Pons (tissue), 1 donor: Measurements from ENCODE around the gene SLC35A3.
"Not testable (repeated sequence)": the region's sequence is repeated elsewhere in the genome, so short reads cannot be mapped to it uniquely, and the experiment has no call there.

Experiments used
- DNase-seq: peaks from one replicate; pipeline ENCODE4 v3.0.0-alpha.2; 2016; ENCODE audit warnings: low spot score

The SLC35A3 gene

DNA sequence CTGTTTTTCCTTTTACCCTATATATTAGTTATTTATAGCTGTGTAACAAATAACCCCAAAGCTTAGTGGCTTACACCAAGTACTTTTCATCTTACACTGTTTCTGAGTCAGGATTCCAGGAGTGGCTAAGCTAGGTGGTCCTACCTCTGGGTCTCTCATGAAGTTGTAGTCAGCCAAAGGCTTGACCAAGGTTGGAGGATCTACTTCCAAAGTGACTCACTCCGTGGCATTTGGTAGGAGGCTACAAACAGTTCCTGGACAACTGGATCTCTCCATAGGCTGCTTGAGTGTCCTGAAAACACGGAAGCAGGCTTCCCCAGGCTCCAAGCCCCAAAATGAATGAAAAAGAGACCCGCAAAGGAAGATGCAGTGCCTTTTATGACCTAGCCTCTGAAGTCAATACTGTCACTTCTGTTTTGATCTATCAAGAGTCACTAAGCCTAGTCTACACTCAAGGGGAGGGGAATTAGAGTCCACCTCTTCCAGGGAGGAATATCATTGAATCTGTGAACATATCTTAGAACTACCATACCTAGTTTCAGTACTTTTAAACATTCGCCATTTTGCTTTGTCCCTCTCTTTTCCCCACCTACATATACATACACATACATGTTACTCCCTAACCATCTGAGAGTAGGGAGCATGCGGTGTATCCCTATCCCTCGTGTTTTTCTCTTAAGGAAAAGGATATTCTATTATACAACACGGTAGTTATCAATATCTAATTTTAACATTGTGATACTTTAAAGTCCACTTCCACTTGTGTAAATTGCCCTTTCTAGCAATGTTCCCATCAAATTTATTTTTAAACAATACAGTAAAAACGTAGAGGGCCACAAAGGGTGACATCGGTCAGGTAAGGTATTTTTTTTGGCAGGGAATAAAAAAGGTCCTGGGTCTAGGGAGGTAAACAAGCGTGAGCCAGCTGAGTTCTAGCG, 67.2 kb downstream of the SLC35A3 start:
- DNase-seq = peak; percentile 42

DNA sequence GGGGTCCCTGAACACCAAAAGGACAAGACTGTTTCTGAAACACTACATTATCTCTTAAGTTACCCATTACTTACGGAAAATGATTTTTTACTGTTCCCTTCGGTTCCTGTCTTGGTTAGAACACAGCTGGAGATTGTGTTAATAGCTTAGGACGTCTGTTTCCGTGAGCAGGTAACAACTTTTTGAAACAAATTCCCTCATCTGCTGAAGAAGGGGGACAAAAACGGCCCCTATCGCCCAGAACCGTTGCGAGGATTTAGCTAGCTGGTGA, 67.8 kb downstream of the SLC35A3 start:
- DNase-seq = no peak

DNA sequence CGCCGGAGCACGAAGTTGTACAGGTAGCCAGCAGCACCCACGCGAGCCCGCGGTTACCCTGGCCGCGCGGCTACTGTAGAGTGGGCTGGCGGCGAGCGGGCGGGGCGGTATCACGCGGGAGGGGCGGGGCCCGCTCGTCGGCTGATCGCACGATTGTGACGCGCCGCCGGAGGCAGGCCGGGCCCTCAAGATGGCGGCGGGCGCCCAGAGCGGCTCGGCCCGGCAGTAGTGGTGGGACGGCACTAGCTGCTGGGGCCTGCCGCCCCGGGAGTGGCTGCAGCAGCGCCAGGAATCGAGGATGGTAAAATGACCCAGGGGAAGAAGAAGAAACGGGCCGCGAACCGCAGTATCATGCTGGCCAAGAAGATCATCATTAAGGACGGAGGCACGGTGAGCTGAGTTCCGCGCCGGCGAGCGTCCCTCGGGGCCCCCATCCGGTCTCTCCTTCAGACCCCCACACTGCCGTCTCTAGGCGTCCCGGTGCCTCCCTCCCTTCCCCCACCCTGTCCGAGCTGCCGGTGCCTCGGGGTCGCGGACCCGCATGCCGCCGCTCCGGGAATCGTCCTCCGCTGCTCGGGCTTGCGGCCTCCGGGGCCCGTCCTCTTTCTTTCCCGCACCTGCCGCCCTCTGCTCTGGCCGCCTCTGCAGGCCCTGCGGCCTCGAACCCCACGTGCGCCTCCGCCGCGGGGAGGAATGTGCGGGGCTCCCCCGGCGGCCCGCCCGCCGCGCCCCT, 68.3 kb downstream of the SLC35A3 start:
- peak; percentile 83 for DNase-seq

DNA sequence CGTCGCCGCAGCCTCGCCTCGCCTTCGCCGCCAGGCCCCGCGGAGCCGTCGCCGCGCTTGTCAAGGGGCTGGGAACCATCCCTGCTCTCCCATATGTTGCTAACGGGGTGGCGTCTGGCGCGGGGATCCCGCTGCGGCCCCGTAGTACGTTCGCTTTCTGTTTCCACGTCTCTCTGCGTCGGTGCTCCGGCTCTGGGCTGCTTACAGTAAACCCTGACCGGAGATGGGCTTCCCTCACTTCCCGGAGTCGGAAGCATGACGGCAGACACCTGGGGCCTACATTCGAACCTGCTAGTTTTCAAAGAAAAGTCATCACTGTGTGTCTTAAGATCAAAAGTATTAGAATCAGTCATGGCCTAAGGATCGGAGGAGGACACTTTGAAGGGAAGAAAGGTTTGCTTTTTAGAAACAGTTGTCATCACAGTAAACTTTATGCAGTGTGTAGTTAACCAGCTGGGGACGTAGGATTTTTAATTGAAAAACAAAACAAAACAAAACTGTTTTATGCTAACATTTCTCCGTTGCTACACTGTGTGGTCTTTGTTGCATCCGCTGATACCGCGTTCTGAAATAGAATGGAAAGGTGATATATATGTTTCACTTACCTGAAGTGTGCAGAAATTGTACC, 69.0 kb downstream of the SLC35A3 start:
- peak; percentile 60 for DNase-seq

DNA sequence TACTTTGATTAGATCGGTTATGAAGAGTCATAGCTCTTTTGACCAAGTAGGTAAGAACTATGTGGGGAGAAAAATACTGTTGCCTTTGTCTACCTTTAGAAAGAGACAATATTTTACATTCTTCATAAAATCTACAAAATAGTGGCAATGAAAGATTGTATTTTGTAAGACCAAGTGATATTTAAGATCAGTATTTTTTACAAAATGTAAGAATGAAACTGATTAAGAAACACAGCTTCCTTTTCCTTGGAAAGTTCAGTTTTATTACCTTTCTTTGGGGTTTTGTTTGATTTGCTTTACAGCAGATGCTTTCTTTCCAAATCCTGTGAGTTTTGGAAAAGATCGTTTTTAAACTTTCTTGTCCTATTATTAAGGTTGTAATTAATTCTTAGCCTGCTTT, 69.8 kb downstream of the SLC35A3 start:
- peak; percentile 17 for DNase-seq

DNA sequence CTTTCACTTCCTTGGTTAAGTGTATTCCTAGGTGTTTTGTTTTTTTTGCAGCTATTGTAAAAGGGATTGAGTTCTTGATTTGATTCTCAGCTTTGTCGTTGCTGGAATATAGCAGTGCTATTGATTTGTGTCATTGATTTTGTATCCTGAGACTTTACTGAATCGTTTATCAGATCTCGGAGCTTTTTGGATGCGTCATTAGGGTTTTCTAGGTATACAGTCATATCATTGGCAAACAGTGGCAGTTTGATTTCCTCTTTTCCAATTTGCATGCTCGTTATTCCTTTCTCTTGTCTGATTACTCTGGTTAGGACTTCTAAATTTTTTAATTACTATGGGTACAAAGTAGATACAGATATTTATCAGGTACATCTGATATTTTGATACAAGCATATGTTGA, 75.4 kb downstream of the SLC35A3 start:
- no peak for DNase-seq

DNA sequence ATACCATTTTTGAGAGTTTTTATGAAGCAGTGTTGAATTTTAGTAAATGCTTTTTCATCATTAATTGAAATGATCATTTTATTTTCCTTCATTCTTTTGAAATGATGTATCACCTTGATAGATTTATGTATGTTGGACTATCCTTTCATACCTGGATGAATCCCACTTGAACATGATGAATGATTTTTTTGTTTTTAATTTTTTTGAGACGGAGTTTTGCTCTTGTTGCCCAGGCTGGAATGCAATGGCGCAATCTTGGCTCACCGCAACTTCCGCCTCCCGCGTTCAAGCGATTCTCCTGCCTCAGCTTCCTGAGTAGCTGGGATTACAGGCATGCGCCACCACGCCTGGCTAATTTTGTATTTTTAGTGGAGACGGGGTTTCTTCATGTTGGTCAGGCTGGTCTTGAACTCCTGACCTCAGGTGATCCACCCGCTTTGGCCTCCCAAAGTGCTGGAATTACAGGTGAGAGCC, 77.5 kb downstream of the SLC35A3 start:
- not testable (repeated sequence) for DNase-seq

DNA sequence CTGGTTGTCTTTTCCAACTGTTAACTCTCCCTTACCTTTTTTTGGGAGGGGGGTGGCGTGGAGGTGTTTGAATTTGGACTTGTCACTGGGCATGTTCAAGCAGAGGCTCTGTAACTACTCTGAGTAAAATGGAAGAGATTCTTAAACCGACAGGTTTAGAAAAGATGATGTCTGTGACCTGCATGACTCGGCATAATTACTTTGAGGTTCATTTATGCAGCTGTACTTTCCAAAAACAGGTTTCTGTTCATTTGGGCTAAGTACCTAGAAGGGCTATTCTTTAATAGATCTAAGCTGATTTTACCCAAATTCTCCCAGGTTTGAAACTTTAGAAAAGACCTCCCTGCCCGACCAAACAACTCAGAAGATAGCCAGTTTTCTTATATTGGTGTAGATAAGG, 80.3 kb downstream of the SLC35A3 start:
- no peak for DNase-seq

DNA sequence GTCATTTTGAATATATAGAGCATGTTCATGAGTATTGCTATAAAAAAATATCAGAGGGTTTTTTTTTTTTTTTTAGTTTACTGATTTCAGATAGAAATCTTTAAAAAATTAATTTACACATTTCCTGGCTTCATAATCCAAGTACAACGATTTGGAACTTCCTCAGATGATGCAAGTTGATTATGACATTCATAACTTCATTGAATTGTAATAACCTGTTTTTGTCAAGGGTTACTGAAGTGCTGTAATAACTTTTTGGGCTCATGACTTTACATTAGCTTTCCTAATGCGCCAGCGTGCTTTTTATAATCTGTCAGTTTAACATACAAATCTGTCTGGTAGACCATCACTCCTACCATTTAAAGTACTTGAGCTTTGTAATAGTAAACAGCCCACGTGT, 81.6 kb downstream of the SLC35A3 start:
- no peak for DNase-seq

DNA sequence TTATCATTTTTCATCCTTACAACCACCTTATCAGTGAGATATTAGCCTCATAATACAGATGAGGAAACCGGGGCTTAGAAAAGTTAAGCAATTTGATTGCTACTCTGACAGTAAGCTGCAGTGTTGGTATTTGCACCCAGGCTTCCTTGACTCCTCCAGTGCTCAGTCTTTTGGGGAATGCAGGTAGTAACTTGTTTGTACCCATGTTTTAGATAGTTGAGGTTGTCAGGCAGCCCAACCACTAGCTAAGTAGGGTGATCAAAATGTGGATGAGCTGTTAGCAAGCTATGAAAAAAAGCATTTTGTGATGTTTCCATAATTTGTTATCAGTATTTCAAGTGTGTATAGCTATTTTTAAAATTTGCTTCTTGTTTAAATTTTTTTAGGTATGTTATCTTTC, 82.1 kb downstream of the SLC35A3 start:
- no peak for DNase-seq

DNA sequence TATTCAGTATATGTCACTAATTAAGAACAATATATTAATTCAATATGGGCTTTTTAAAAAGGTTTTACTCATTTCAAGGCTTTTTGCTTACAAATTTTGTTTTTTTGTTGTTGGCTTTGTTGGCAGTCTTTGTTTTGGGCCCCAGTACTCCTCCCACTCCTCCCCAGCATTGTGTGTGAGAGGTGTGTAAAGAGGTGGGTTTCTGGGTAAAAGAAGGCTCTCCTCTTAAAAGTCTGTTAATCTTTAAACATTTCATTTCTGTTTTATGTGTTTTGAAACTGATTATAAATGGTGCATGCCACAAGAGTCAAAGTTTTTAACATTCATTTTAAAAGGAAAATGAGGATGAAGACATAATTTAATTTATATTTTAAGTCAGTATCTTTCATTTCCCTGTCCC, 83.3 kb downstream of the SLC35A3 start:
- DNase-seq = no peak

DNA sequence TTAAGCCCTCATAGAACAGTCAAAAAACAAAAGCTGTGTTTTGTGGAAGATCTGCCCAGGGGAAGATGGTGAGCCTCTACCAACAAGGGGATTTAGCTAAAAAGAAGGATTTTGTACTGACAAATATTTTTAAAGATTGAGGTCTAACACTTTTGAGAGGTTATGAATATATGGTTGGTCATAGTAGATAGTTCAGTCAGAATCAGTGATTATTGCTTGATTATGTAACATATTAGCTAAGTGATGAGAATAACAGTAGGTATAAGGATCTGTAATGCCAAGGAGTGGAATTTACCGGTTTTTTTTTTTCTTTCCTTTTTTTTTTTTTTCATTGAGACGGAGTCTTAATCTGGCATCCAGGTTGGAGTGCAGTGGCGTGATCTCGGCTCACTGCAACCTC, 83.9 kb downstream of the SLC35A3 start:
- no peak for DNase-seq

DNA sequence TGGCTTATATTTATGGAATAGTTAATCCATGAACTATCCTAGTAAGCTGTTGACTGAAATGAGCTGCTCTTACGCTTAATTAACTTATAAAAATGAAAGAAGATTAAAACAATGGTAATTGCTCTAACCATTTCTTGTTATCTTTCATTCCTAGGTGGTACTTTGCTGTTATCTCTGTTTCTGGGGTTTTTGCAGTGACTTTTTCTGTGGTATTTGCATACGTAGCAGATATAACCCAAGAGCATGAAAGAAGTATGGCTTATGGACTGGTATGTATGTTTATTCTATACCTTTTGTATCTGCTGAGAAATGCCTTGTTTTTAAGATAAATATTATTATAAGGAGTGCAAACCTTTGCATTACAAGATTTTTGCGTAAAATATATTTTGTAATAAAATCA, 91.9 kb downstream of the SLC35A3 start:
- DNase-seq = no peak

DNA sequence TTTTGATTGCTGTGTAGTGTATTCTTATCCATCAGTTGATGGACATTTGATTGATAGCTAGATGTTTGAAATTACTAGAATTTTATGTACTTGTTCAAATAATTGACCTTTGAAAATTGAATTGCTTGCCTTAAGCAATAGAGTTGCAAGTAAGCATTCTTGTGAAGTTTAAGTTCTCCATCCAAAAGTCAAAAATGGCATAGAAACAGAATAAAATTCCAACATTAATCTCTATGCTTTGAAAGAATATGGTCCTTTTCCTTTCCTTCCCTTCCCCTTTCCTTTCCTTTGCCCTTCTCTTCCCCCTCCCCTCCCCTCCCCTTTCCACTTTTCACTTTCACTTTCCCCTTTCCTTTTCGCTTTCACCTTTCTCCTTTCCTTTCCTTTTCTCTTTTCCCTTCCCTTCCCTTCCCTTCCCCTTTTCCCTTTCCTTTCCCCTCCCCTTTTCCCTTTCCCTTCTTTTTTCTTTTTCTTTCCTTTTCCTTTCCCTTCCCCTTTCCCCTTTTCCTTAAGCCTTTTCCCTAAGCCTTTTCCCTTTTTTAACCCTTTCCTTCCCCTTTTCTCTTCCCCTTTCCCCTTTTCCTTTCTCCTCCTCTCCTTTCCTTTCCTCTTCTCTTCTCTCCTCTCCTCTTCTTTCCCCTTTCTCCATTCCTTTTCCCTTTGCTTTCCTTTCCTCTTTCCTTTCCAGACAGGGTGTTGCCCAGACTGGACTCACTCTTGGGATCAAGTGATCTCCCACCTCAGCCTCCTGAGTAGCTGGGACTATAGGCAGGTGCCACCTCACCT, 95.6 kb downstream of the SLC35A3 start:
- DNase-seq = no peak

DNA sequence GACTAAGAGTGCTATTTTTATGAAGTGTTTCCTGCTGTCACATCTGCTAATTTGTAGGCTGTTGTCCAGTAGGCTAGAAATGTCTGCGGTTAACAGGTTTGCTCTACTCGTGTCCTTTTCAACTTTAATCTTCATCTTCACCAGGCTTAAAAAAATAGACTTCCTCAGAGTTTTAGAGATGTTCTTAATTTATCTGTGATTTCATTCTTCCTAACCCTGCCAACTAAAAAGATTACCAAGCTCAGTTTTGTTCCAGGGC, 96.1 kb downstream of the SLC35A3 start:
- DNase-seq = no peak

DNA sequence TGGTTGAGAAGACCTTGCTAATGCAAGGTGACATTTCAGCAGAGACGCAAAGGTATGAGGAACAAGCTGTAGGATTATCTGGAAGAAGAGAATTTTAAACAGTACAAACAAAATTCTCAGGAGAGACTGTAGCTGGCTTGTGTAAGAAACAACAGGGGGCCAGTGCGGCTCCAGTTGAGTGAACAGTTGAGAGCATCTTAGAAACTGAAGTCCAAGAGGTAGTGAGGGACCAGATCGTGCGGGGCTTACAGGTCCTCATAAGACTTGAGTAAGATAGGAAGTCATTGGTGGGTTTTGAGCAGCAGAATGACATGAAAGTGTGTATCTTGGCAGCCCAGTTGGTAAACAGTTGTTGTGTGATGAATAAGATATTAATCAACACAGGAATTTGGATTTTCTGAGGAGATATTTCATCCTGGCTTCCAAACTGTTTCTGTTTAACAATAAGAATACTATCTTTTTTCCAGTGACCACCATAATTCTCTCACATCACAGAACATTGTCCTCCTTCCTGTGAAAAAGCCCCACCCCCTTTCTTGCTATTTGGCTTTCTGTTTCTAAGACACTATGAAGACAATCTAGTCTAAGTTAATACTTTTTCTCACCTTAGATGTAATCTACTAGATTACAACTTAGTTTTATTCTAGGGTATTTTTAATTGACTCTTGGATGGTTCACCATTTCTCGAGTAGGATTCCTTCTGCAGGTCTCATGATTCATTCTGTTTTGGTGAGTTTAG, 100.6 kb downstream of the SLC35A3 start:
- no peak for DNase-seq

DNA sequence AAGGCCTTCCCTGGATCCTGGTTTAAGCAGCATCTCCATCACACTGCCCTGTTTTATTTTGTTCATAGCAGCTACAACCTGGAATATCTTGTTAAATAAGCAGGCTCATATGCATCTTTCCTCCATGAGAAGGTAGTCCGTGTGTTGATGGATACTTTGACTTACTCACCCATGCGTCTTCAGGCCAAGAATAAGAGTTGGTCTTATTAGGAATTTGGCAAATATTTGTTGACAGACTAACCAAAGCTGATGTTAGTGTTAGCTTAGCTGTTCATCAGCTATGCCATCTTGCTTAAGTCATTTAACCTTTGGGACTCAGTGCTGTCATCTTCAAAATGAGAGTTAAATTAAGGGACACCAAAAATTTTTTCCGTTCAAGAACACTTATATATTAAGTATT, 103.7 kb downstream of the SLC35A3 start:
- DNase-seq = no peak

DNA sequence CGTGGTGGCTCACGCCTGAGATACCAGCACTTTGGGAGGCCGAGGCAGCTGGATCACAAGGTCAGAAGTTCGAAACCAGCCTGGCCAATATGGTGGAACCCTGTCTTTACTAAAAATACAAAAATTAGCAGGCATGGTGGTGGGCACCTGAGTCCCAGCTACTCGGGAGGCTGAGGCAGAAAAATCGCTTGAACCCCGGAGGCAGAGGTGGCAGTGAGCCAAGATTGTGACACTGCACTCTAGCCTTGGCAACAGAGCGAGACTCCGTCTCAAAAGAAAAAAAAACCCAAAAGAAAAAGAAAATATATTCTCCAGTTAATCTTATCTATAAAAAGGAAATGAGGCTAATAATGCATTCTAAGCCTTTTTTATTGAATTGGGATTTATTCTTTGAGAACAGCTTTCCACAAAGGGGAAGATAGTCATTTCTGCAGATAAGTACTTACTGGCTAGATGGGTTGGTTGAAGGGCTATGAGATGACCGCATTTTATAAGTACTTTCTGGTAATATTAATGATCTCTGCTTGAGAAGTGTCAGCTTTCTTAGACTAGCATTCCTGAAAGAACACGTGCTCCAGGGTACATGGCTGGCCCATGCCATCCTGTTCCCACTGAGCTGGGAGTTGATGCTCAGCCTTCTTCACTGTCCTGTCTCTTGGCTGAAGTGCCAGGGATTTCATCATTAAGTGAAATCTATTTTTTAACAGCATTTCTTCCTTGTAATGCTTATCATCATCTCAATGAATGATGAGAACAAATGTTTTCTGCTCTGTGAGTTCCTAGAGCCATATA, 105.0 kb downstream of the SLC35A3 start:
- DNase-seq = no peak

DNA sequence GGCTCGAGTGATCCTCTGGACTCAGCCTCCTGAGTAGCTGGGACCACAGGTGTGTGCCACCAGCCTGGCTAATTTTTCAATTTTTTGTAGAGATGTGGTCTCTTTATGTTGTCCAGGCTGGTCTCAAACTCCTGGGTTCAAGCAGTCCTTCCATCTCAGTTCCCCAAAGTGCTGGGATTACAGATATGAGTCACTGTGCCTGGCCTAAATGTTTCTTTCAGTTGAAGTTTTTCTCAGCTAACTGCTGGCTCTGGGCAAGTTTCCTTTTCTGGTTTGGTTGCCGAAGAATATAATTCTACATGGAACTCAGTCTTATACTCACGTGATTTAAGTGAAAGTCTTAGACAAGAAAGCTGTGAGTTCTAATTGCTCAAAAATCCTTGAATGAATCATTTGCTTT, 106.0 kb downstream of the SLC35A3 start:
- no peak for DNase-seq

DNA sequence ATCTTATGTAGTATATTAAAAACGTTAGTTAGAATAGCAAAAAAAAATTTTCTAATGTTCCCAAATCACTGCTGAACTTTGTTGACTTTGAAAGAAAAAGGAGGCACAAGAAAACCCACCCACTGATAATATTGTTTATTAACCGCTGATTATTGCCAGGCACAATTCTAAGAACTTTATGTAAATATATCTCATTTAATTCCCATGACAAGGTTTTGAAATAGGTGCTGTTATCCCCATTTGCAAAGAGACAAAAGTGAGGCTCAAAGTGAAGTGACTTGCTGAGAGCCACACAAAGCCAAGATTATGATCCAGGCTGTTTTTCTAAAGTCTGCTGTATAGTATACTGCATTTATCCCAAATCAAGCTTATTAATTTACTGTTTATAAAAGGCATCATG, 106.5 kb downstream of the SLC35A3 start:
- DNase-seq = no peak

DNA sequence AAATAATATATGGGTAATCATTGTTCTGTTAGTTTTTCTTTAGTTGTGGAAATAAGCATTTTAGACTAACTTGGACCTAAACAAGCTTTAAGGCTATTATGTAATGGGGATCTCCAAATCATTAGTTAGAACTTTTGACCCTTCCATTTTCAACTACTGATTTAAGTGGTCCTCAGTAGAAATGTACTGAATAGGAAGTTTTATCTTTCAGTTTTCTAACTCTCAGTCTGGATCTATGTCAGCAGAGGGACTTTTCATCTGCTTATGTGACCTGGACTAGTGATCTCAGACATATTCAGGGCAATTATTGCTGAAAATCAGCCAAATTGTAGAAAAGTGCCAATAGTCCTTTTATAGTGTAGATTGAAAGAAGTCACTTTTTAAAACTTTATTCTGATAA, 106.9 kb downstream of the SLC35A3 start:
- DNase-seq = no peak
